Heart left ventricle (tissue), 16 donors: ENCODE data around the gene MEGF11. TPM values are rescaled to one million over a fixed set of nuclear protein-coding genes. Genes with fewer than 3 reads are reported as not detected.

Source experiments
- ATAC-seq, 4 donors: fragments of 200-7000 bp; cut with Tn5 transposase; one replicate each; pipeline ENCODE4 v1.9.1; 2020 to 2022; ENCODE audit warnings: moderate library complexity in 4 of 4, mild to moderate bottlenecking in 3 of 4, moderate number of reproducible peaks in 1 of 4
- DNase-seq, 5 donors: peaks; one replicate each; pipeline ENCODE4 v3.0.0-alpha.2; 2020
- H3K27ac ChIP-seq, 12 donors: fragments of 200-600 bp; sonication (generic) in 4 of 12; one replicate each; pipeline versions ENCODE4 v1.5.0 to v1.8.0; 2016 to 2022; ENCODE audit warnings: mild to moderate bottlenecking in 2 of 12
- H3K27me3 ChIP-seq, 9 donors: fragments of 200-600 bp; sonication (generic) in 2 of 9; one replicate each; pipeline versions ENCODE4 v1.5.1 to v1.8.0; 2016 to 2022; ENCODE audit warnings: mild to moderate bottlenecking in 3 of 9
- H3K36me3 ChIP-seq, 9 donors: fragments of 200-600 bp; sonication (generic) in 2 of 9; one replicate each; pipeline versions ENCODE4 v1.5.0 to v1.8.0; 2018 to 2022; ENCODE audit warnings: mild to moderate bottlenecking in 2 of 9
- H3K4me1 ChIP-seq, 12 donors: fragments of 200-600 bp; sonication (generic) in 4 of 12; one replicate each; pipeline versions ENCODE4 v1.5.0 to v1.8.0; 2016 to 2022; ENCODE audit warnings: mild to moderate bottlenecking in 3 of 12
- H3K4me3 ChIP-seq, 12 donors: fragments of 200-600 bp; sonication (generic) in 4 of 12; one replicate each; pipeline versions ENCODE4 v1.5.0 to v1.8.0; 2017 to 2022; ENCODE audit warnings: mild to moderate bottlenecking in 9 of 12, moderate library complexity in 4 of 12
- H3K9me3 ChIP-seq, 12 donors: fragments of 200-600 bp; sonication (generic) in 4 of 12; one replicate each; pipeline versions ENCODE4 v1.5.0 to v1.8.0; 2016 to 2022; ENCODE audit warnings: mild to moderate bottlenecking in 1 of 12
- POLR2A ChIP-seq, 2 donors: fragments of 450-650 bp; IDR thresholded peaks; one replicate each; pipeline ENCODE4 v1.6.1; 2017; ENCODE audit warnings: antibody characterized with exemption in 2 of 2, mild to moderate bottlenecking in 2 of 2, moderate library complexity in 2 of 2
- WGBS, 4 donors: extraction: QIAGEN DNeasy Blood & Tissue Kit in 2 of 4; methylation state at CpG; one replicate each; pipeline versions ENCODE4 v1.1.5 to v1.1.7; 2013 to 2018; 5-methylcytosine and 5-hydroxymethylcytosine counted together
- intact Hi-C, 10 donors: fragments of 100-400 bp; cut with DNase I; formaldehyde crosslinking; loops; one replicate each; pipeline versions ENCODE4 v1.11.1 to v1.14.2; 2022
- polyA plus RNA-seq, 2 donors: library from polyadenylated mRNA; stranded (reverse); fragments of 200-250 nt; gene quantifications; one replicate each; pipeline ENCODE4 v1.2.3, GENCODE V29; 2013
- total RNA-seq, 9 donors: library from RNA; depleted of rRNA in 2 of 9; stranded (reverse); fragments of >200 nt in 2 of 9; fragmentation: NEBNext Ultra II Directional in 3 of 9; extraction: Animal tissue kit (Norgen Biotek cat#: 25700) in 3 of 9; gene quantifications; one replicate each; pipeline versions ENCODE4 v1.1.0 to v1.2.4, GENCODE V29; 2016 to 2023
- TF ChIP-seq, protein P1 (sequence below), 12 donors: fragments of 200-600 bp; sonication (generic) in 4 of 12; IDR thresholded peaks; one replicate each; pipeline versions ENCODE4 v1.5.0 to v1.8.0; 2018 to 2022; ENCODE audit warnings: antibody characterized with exemption in 12 of 12, mild to moderate bottlenecking in 5 of 12
- donor health status: ischemic (EF 13 %, LVEDD 7.1; RV severe dilation, severe dysfunction).
- donor health status: healthy with polysubstance abuse.
- donor health status: DM: no; HTN: yes; CAD: no.
- donor health status: DM: no; HTN: no; CAD: no.
- donor health status: ischemic (EF 25% LVEDD 6.9; RV normal size, moderate dysfunction).
- donor health status: ischemic (EF 25% LVEDD 5.7; RV mildly dilated, moderate dysfunction).
- donor health status: healthy.
- donor health status: DM: yes; HTN: yes; CAD: no.
- donor health status: ischemic (EF 35%, LVEDD 5.7; RV mildly dilated, moderate dysfunction).
- donor health status: nonischemic (EF 11% LVEDD 7.7; RV severe dilation, severe dysfunction).
- donor health status: DM: yes; HTN: yes; CAD: no.
- donor health status: PGD.
- donor health status: ischemic (EF 29% LVEDD 5.4; RV normal size, mild dysfunction).
- donor health status: nonischemic (EF 23%, LVEDD 6.1; RV moderate dilation, normal function).

Gene MEGF11
- total and polyA plus RNA-seq, 11 donors = 0.07 TPM; not detected in 10

- DNase-seq (no peak), ATAC-seq (no peak)
- peaks cover 0 to 14% (median 0%) of the 10 kb centered on the region in 9 donors for H3K27me3 ChIP-seq
- no peak for TF ChIP-seq POLR2A (IDR thresholded peaks at IDR 0.05)
- TF ChIP-seq, protein P1, sequence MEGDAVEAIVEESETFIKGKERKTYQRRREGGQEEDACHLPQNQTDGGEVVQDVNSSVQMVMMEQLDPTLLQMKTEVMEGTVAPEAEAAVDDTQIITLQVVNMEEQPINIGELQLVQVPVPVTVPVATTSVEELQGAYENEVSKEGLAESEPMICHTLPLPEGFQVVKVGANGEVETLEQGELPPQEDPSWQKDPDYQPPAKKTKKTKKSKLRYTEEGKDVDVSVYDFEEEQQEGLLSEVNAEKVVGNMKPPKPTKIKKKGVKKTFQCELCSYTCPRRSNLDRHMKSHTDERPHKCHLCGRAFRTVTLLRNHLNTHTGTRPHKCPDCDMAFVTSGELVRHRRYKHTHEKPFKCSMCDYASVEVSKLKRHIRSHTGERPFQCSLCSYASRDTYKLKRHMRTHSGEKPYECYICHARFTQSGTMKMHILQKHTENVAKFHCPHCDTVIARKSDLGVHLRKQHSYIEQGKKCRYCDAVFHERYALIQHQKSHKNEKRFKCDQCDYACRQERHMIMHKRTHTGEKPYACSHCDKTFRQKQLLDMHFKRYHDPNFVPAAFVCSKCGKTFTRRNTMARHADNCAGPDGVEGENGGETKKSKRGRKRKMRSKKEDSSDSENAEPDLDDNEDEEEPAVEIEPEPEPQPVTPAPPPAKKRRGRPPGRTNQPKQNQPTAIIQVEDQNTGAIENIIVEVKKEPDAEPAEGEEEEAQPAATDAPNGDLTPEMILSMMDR (IDR thresholded peaks at IDR 0.05) = no peak
- WGBS, 4 donors = 22 to 30% (median 26%) methylated on average over 2 of the region's 2 CpGs
- H3K9me3 ChIP-seq = no peaks in the 10 kb centered on the region
- no peak overlapping the region for H3K4me3 ChIP-seq
- H3K4me1 ChIP-seq = no peaks in the 10 kb centered on the region
- intact Hi-C loops = no loop called here
- no peak overlapping the region for H3K27ac ChIP-seq
- no peaks in the 10 kb centered on the region for H3K36me3 ChIP-seq
Observed at GRCh38 chr15:66196602-66197001, 56.9 kb downstream of the MEGF11 start.

GRCh38 chr15:66195621-66196230 lies 57.8 kb downstream of the MEGF11 start:
- intact Hi-C loops = no loop called here
- WGBS, 4 donors = 80 to 82% (median 81%) methylated on average over 10 of the region's 10 CpGs
- no peak for DNase-seq

DNA sequence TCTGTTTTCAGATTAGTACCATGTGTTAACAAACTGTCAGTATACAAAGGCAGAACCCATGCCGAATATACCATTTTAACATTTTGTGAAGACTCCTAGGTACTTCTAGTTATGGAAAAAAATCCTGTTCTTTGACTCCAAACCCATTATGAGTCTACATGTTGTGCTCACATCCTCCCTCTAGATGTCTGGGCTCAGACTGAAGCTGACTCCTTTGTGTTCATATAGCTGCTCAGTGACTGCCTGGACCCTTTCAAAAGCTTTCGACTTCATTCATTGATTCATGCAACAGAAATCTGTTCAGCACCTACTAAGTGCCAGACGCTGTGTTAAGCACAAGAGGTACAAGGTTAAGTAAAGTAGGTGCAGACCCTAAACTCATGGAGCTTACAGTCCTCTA lies 60.5 kb downstream of the MEGF11 start:
- Histone ChIP-seq H3K4me1 (no peaks in the 10 kb centered on the region), H3K27me3 (peaks cover 0 to 21% (median 0%) of the 10 kb centered on the region in 9 donors), H3K4me3 (no peak overlapping the region), H3K36me3 (no peaks in the 10 kb centered on the region), H3K27ac (no peak overlapping the region), H3K9me3 (no peaks in the 10 kb centered on the region)
- WGBS, 4 donors = 88 to 90% (median 89%) methylated on average over 3 of the region's 3 CpGs
- DNase-seq (no peak), ATAC-seq (no peak)
- intact Hi-C loops = loop anchor here in 1 of 10 donors (5.0 kb wide), 1 partner anchor 216 kb away; no protein-coding TSS in a partner anchor
- TF ChIP-seq, protein P1 (IDR thresholded peaks at IDR 0.05) = no peak
- no peak for TF ChIP-seq POLR2A (IDR thresholded peaks at IDR 0.05)

More at GRCh38 chr15:66195621-66196230, 57.8 kb downstream of the MEGF11 start:
- Histone ChIP-seq H3K4me3 (no peak overlapping the region), H3K27me3 (peaks cover 0 to 21% (median 0%) of the 10 kb centered on the region in 9 donors), H3K4me1 (no peaks in the 10 kb centered on the region), H3K36me3 (no peaks in the 10 kb centered on the region), H3K9me3 (no peaks in the 10 kb centered on the region), H3K27ac (no peak overlapping the region)
- TF ChIP-seq POLR2A (IDR thresholded peaks at IDR 0.05) = no peak
- ATAC-seq = no peak

- no peak overlapping the region for H3K27ac ChIP-seq
- ATAC-seq (no peak), DNase-seq (no peak)
- TF ChIP-seq, protein P1 (IDR thresholded peaks at IDR 0.05) = no peak
- TF ChIP-seq POLR2A (IDR thresholded peaks at IDR 0.05) = no peak
- 74 to 81% (median 76%) methylated on average over 5 of the region's 5 CpGs for WGBS, 4 donors
- H3K4me1 ChIP-seq = no peaks in the 10 kb centered on the region
- no peak overlapping the region for H3K4me3 ChIP-seq
- H3K36me3 ChIP-seq = no peaks in the 10 kb centered on the region
- peaks cover 0 to 23% (median 0%) of the 10 kb centered on the region in 9 donors for H3K27me3 ChIP-seq
- no peaks in the 10 kb centered on the region for H3K9me3 ChIP-seq
- intact Hi-C loops = loop anchor here in 1 of 10 donors (5.0 kb wide), 1 partner anchor 213 kb away; no protein-coding TSS in a partner anchor
Observed at GRCh38 chr15:66190746-66191145, 62.8 kb downstream of the MEGF11 start.
